OCI-LY7 (cell line): ENCODE results near the gene RASGRP1. TPM values are rescaled to one million over a fixed set of nuclear protein-coding genes. Genes with fewer than 3 reads are reported as not detected.

ENCODE experiments used
- BruUV-seq: library from RNA; stranded (reverse); fragments of 400-500 nt; replicated peaks from 2 replicates; lab custom pipeline; 2021; lab: Mats Ljungman, UMichigan
- CTCF ChIA-PET: fragments of 300-600 bp; sonication (Branson Sonifier 250); formaldehyde crosslinking; loops from one replicate; lab custom pipeline; 2022; ENCODE audit warnings: antibody characterized with exemption; ENCODE audit not compliant: unreplicated experiment; lab: Charles Lee
- POLR2A ChIA-PET: fragments of 300-600 bp; sonication (Branson Sonifier 250); formaldehyde crosslinking; loops from one replicate; lab custom pipeline; 2022; ENCODE audit warnings: antibody characterized with exemption; lab: Charles Lee
- DNase-seq: peaks from one replicate; pipeline ENCODE4 v3.0.0-alpha.2; 2015; ENCODE audit warnings: low spot score
- H2AFZ ChIP-seq: fragments of 200-600 bp; sonication (generic), shearing (Covaris generic); 2 replicates; pipeline ENCODE4 v1.6.1; 2014; ENCODE audit warnings: mild to moderate bottlenecking, antibody characterized with exemption, low read length, moderate library complexity
- H3K27ac ChIP-seq: fragments of 200-600 bp; sonication (generic); 2 replicates; pipeline ENCODE4 v1.5.1; 2014; ENCODE audit warnings: mixed run types, low read depth, mild to moderate bottlenecking, moderate library complexity, low read length, inconsistent platforms; ENCODE audit not compliant: poor library complexity, severe bottlenecking
- H3K36me3 ChIP-seq: fragments of 200-600 bp; sonication (generic); 2 replicates; pipeline ENCODE4 v1.6.1; 2014; ENCODE audit warnings: mild to moderate bottlenecking, antibody characterized with exemption, low read length, moderate library complexity, mixed read lengths; ENCODE audit not compliant: insufficient read depth
- H3K4me1 ChIP-seq: fragments of 200-600 bp; sonication (generic); 2 replicates; pipeline ENCODE4 v1.5.1; 2014; ENCODE audit warnings: mild to moderate bottlenecking, low read length; ENCODE audit not compliant: insufficient read depth, poor library complexity, severe bottlenecking
- H3K4me2 ChIP-seq: fragments of 200-600 bp; sonication (generic); 2 replicates; pipeline ENCODE4 v1.6.1; 2014; ENCODE audit warnings: mild to moderate bottlenecking, low read length
- H3K4me3 ChIP-seq: fragments of 200-600 bp; sonication (generic); 2 replicates; pipeline ENCODE4 v1.5.1; 2014; ENCODE audit warnings: mild to moderate bottlenecking, low read depth, low read length; ENCODE audit not compliant: poor library complexity, severe bottlenecking
- H3K79me2 ChIP-seq: fragments of 200-600 bp; sonication (generic); 2 replicates; pipeline ENCODE4 v1.6.1; 2016; ENCODE audit warnings: low read depth, mild to moderate bottlenecking, low read length, moderate library complexity, mixed read lengths; ENCODE audit not compliant: insufficient read depth
- H3K9me2 ChIP-seq: fragments of 200-600 bp; sonication (generic); 2 replicates; pipeline ENCODE4 v1.6.1; 2016; ENCODE audit warnings: mild to moderate bottlenecking, low read length, mixed read lengths; ENCODE audit not compliant: insufficient read depth
- H3K9me3 ChIP-seq: fragments of 200-600 bp; sonication (generic); 2 replicates; pipeline ENCODE4 v1.6.1; 2014; ENCODE audit warnings: mild to moderate bottlenecking, mixed run types, low read length, mixed read lengths
- H4K20me1 ChIP-seq: fragments of 200-600 bp; sonication (generic); 2 replicates; pipeline ENCODE4 v1.6.1; 2014; ENCODE audit warnings: mild to moderate bottlenecking, antibody characterized with exemption, low read length, moderate library complexity, mixed read lengths; ENCODE audit not compliant: insufficient read depth
- EZH2phosphoT487 ChIP-seq: fragments of 200-600 bp; sonication (generic); IDR thresholded peaks from 2 replicates; pipeline ENCODE4 v1.6.1; 2018; ENCODE audit warnings: low read depth, borderline replicate concordance, mild to moderate bottlenecking, mixed run types, antibody characterized with exemption, low read length, moderate library complexity, mixed read lengths
- intact Hi-C: fragments of 100-400 bp; cut with micrococcal nuclease; formaldehyde crosslinking; loops from one replicate; pipeline ENCODE4 v1.10.0; 2022; ENCODE audit not compliant: unreplicated experiment
- total RNA-seq, 2 experiments: library from RNA; depleted of rRNA in 1 of 2; stranded (reverse); fragments of >200 nt in 1 of 2; shearing (Covaris generic) in 1 of 2; gene quantifications; 2 replicates each; pipeline ENCODE4 v1.2.3, GENCODE V29; 2014 to 2022
- TF ChIP-seq, protein P1 (sequence below): fragments of 200-600 bp; sonication (generic); conservative IDR thresholded peaks from 2 replicates; pipeline ENCODE4 v1.5.1; 2014; ENCODE audit warnings: mild to moderate bottlenecking, antibody characterized with exemption, low read length, moderate library complexity, mixed read lengths

The RASGRP1 gene
- total RNA-seq, 2 experiments from 2014 or later: 6.1 to 17.2 TPM

GRCh38 chr15:38563723-38564519, 693 bp downstream of the RASGRP1 start:
- Histone ChIP-seq H3K4me1 (peaks cover 27% of the 10 kb centered on the region), H3K4me2 (peak overlapping the region; percentile 75), H3K36me3 (no peaks in the 10 kb centered on the region), H3K4me3 (peak overlapping the region; percentile 73), H4K20me1 (no peaks in the 10 kb centered on the region), H3K79me2 (no peaks in the 10 kb centered on the region), H3K27ac (peak overlapping the region; percentile 42), H3K9me2 (no peaks in the 10 kb centered on the region), H3K9me3 (no peaks in the 10 kb centered on the region), H2AFZ (peak overlapping the region; percentile 83)
- ChIA-PET POLR2A (interaction anchor here (0.6 to 2.6 kb wide), 13 partner anchors 11 to 125 kb away, joined by 3 to 11 read pairs (median 3); no protein-coding TSS in a partner anchor), CTCF (interaction anchor here (0.5 to 1.9 kb wide), 14 partner anchors 15 to 134 kb away, joined by 3 to 20 read pairs (median 4); no protein-coding TSS in a partner anchor)
- peak; percentile 83 for DNase-seq
- BruUV-seq: no TSS peak
- intact Hi-C loops: loop anchor here (1.0 to 2.0 kb wide), 3 partner anchors 87 to 123 kb away; no protein-coding TSS in a partner anchor
- no peak for TF ChIP-seq EZH2phosphoT487
- TF ChIP-seq, protein P1, sequence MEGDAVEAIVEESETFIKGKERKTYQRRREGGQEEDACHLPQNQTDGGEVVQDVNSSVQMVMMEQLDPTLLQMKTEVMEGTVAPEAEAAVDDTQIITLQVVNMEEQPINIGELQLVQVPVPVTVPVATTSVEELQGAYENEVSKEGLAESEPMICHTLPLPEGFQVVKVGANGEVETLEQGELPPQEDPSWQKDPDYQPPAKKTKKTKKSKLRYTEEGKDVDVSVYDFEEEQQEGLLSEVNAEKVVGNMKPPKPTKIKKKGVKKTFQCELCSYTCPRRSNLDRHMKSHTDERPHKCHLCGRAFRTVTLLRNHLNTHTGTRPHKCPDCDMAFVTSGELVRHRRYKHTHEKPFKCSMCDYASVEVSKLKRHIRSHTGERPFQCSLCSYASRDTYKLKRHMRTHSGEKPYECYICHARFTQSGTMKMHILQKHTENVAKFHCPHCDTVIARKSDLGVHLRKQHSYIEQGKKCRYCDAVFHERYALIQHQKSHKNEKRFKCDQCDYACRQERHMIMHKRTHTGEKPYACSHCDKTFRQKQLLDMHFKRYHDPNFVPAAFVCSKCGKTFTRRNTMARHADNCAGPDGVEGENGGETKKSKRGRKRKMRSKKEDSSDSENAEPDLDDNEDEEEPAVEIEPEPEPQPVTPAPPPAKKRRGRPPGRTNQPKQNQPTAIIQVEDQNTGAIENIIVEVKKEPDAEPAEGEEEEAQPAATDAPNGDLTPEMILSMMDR: peak; percentile 93

- H4K20me1 ChIP-seq: no peaks in the 10 kb centered on the region
- H3K9me2 ChIP-seq: no peaks in the 10 kb centered on the region
- H3K36me3 ChIP-seq: no peaks in the 10 kb centered on the region
- DNase-seq: peak; percentile 41
- no peak overlapping the region for H2AFZ ChIP-seq
- H3K4me1 ChIP-seq: peaks cover 27% of the 10 kb centered on the region
- intact Hi-C loops: no loop called here
- no peak overlapping the region for H3K4me3 ChIP-seq
- no peaks in the 10 kb centered on the region for H3K79me2 ChIP-seq
- no TSS peak for BruUV-seq
- TF ChIP-seq EZH2phosphoT487: no peak
- TF ChIP-seq, protein P1: peak; percentile 35; the same call in 1 of the 2 replicates
- H3K4me2 ChIP-seq: peak overlapping the region; percentile 75; the same call in 1 of the 2 replicates
- ChIA-PET CTCF (no interaction called here), POLR2A (no interaction called here)
- H3K9me3 ChIP-seq: no peaks in the 10 kb centered on the region
- no peak overlapping the region for H3K27ac ChIP-seq
Observed at GRCh38 chr15:38562278-38562677, 2.3 kb downstream of the RASGRP1 start.

GRCh38 chr15:38560456-38560926, 4.1 kb downstream of the RASGRP1 start:
- H3K4me2 ChIP-seq: no peak overlapping the region
- no peak overlapping the region for H2AFZ ChIP-seq
- H3K36me3 ChIP-seq: no peaks in the 10 kb centered on the region
- ChIA-PET POLR2A (no interaction called here), CTCF (no interaction called here)
- no peak for TF ChIP-seq EZH2phosphoT487
- TF ChIP-seq, protein P1: no peak
- H4K20me1 ChIP-seq: no peaks in the 10 kb centered on the region
- H3K9me2 ChIP-seq: no peaks in the 10 kb centered on the region
- DNase-seq: no peak
- peaks cover 27% of the 10 kb centered on the region for H3K4me1 ChIP-seq
- H3K4me3 ChIP-seq: no peak overlapping the region
- no TSS peak for BruUV-seq
- no peak overlapping the region for H3K27ac ChIP-seq
- no peaks in the 10 kb centered on the region for H3K9me3 ChIP-seq
- intact Hi-C loops: no loop called here
- H3K79me2 ChIP-seq: no peaks in the 10 kb centered on the region
